CD4-positive, alpha-beta memory T cell (primary cell): ENCODE data around the gene TOR1AIP1. TPM values are rescaled to one million over a fixed set of nuclear protein-coding genes. Genes with fewer than 3 reads are reported as not detected.

Source experiments
- CTCF ChIA-PET: fragments of 350-600 bp; sonication (Branson Sonifier 250); formaldehyde crosslinking; loops from one replicate; lab custom pipeline; 2021; ENCODE audit warnings: inconsistent platforms; ENCODE audit not compliant: partially characterized antibody; lab: Charles Lee
- POLR2A ChIA-PET: fragments of 350-600 bp; sonication (Branson Sonifier 250); formaldehyde crosslinking; loops from one replicate; lab custom pipeline; 2021; ENCODE audit not compliant: partially characterized antibody; lab: Charles Lee
- DNase-seq, 5 donors: peaks; one replicate each; pipeline versions ENCODE4 v3.0.0 to v3.0.0-alpha.2; 2020 to 2022; ENCODE audit warnings: mixed read lengths in 1 of 5
- H3K27ac ChIP-seq: one replicate; pipeline ENCODE4 v1.7.0; 2013; ENCODE audit warnings: low read depth, low read length
- H3K27me3 ChIP-seq: 2 replicates; pipeline ENCODE4 v1.7.0; 2013; ENCODE audit warnings: mild to moderate bottlenecking, low read length, moderate library complexity; ENCODE audit not compliant: insufficient read depth
- H3K36me3 ChIP-seq: 2 replicates; pipeline ENCODE4 v1.7.0; 2013; ENCODE audit warnings: mild to moderate bottlenecking, low read length, moderate library complexity; ENCODE audit not compliant: insufficient read depth
- H3K4me1 ChIP-seq: 2 replicates; pipeline ENCODE4 v1.7.0; 2013; ENCODE audit warnings: mild to moderate bottlenecking, low read length, moderate library complexity; ENCODE audit not compliant: insufficient read depth
- H3K4me3 ChIP-seq, 2 donors: one replicate each; pipeline ENCODE4 v1.7.0; 2013; ENCODE audit warnings: low read length in 2 of 2, mild to moderate bottlenecking in 1 of 2
- H3K9me3 ChIP-seq, 2 donors: one replicate each; pipeline ENCODE4 v1.7.0; 2013; ENCODE audit warnings: low read length in 2 of 2, control low read depth in 1 of 2; ENCODE audit not compliant: control insufficient read depth in 1 of 2
- H3K27ac Mint-ChIP-seq, 7 donors: one replicate each; pipeline ENCODE4 v1.8.0; 2020 to 2021; ENCODE audit warnings: mixed read lengths in 7 of 7, mild to moderate bottlenecking in 6 of 7, inconsistent platforms in 3 of 7, moderate library complexity in 3 of 7
- H3K27me3 Mint-ChIP-seq, 2 donors: one replicate each; pipeline ENCODE4 v1.8.0; 2020 to 2021; ENCODE audit warnings: mixed read lengths in 2 of 2
- H3K36me3 Mint-ChIP-seq, 2 donors: one replicate each; pipeline ENCODE4 v1.8.0; 2020 to 2021; ENCODE audit warnings: mixed read lengths in 2 of 2, inconsistent platforms in 1 of 2, mild to moderate bottlenecking in 1 of 2
- H3K4me1 Mint-ChIP-seq, 4 donors: one replicate each; pipeline ENCODE4 v1.8.0; 2020 to 2021; ENCODE audit warnings: mixed read lengths in 4 of 4, mild to moderate bottlenecking in 1 of 4
- H3K4me3 Mint-ChIP-seq, 8 donors: one replicate each; pipeline ENCODE4 v1.8.0; 2020 to 2021; ENCODE audit warnings: mixed read lengths in 8 of 8, mild to moderate bottlenecking in 7 of 8, moderate library complexity in 6 of 8, inconsistent platforms in 3 of 8
- H3K9me3 Mint-ChIP-seq, 8 donors: one replicate each; pipeline ENCODE4 v1.8.0; 2020 to 2021; ENCODE audit warnings: mixed read lengths in 8 of 8, mild to moderate bottlenecking in 5 of 8, inconsistent platforms in 3 of 8, moderate library complexity in 1 of 8
- intact Hi-C: fragments of 100-400 bp; cut with micrococcal nuclease; formaldehyde crosslinking; loops from one replicate; pipeline ENCODE4 v1.15.1; 2023
- polyA plus RNA-seq, 2 donors: library from polyadenylated mRNA; unstranded; fragments of 300-500 nt; fragmentation: Illumina TruSeq; gene quantifications; one replicate each; pipeline ENCODE4 v1.2.3, GENCODE V29; 2021
- total RNA-seq, 2 experiments: library from RNA; stranded (reverse); gene quantifications; one replicate each; pipeline ENCODE4 v1.2.3, GENCODE V29; 2021

The TOR1AIP1 gene
- total and polyA plus RNA-seq, 4 experiments from 2014 or later, result 53.8 to 90.6 (median 70.1) TPM

GRCh38 chr1:179856296-179856695, 25.8 kb upstream of the TOR1AIP1 start:
- no peaks in the 10 kb centered on the region for H3K27me3 Mint-ChIP-seq
- peaks cover 0 to 9% (median 5%) of the 10 kb centered on the region in 4 donors for H3K4me1 Mint-ChIP-seq
- Histone ChIP-seq H3K4me3 (no peak overlapping the region), H3K27ac (no peak overlapping the region), H3K9me3 (no peaks in the 10 kb centered on the region), H3K27me3 (no peaks in the 10 kb centered on the region), H3K4me1 (no peaks in the 10 kb centered on the region), H3K36me3 (no peaks in the 10 kb centered on the region)
- intact Hi-C loops, result no loop called here
- ChIA-PET CTCF (no interaction called here), POLR2A (no interaction called here)
- peak overlapping the region in 1 of 7 donors; percentile 25 for H3K27ac Mint-ChIP-seq
- no peak for DNase-seq
- H3K9me3 Mint-ChIP-seq, result no peaks in the 10 kb centered on the region
- no peak overlapping the region for H3K4me3 Mint-ChIP-seq
- H3K36me3 Mint-ChIP-seq, result peaks cover 32 to 47% of the 10 kb centered on the region in 2 donors

DNA sequence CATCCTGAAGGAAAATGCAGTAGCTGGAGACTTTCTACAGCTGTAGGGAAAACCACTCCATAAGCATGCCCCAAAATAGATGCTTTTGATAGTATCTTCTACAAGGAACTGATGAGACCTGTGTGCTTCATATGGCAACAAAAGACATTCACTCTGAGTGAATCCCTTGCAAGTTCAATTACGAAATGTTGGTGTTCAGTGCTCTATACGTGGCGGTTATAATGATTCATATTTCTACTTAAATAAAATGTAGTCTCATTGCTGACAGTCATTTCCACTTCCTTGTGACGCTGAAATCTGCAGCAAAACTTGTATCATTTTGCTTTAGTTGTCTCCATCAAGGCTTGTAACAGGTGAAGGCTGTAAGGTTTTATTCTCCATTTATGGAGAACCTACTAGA, 25.1 kb upstream of the TOR1AIP1 start:
- Histone ChIP-seq H3K27me3 (no peaks in the 10 kb centered on the region), H3K27ac (no peak overlapping the region), H3K4me3 (no peak overlapping the region), H3K36me3 (no peaks in the 10 kb centered on the region), H3K9me3 (no peaks in the 10 kb centered on the region), H3K4me1 (no peaks in the 10 kb centered on the region)
- no peaks in the 10 kb centered on the region for H3K27me3 Mint-ChIP-seq
- CTCF ChIA-PET, result no interaction called here
- no peak overlapping the region for H3K4me3 Mint-ChIP-seq
- peaks cover 32 to 43% of the 10 kb centered on the region in 2 donors for H3K36me3 Mint-ChIP-seq
- DNase-seq, result no peak
- H3K9me3 Mint-ChIP-seq, result no peaks in the 10 kb centered on the region
- POLR2A ChIA-PET, result no interaction called here
- H3K27ac Mint-ChIP-seq, result no peak overlapping the region
- H3K4me1 Mint-ChIP-seq, result peaks cover 0 to 9% (median 5%) of the 10 kb centered on the region in 4 donors
- intact Hi-C loops, result no loop called here

GRCh38 chr1:179860652-179861051, 21.4 kb upstream of the TOR1AIP1 start:
- H3K36me3 ChIP-seq, result peaks cover 14% of the 10 kb centered on the region
- Mint-ChIP-seq H3K27ac (peak overlapping the region in 1 of 7 donors; percentile 67), H3K4me3 (no peak overlapping the region), H3K27me3 (no peaks in the 10 kb centered on the region), H3K9me3 (no peaks in the 10 kb centered on the region), H3K4me1 (peaks cover 0 to 7% (median 3%) of the 10 kb centered on the region in 4 donors), H3K36me3 (peaks cover 44 to 51% of the 10 kb centered on the region in 2 donors)
- no peaks in the 10 kb centered on the region for H3K4me1 ChIP-seq
- H3K27ac ChIP-seq, result no peak overlapping the region
- no peaks in the 10 kb centered on the region for H3K27me3 ChIP-seq
- ChIA-PET POLR2A (no interaction called here), CTCF (interaction anchor here (1.2 to 4.0 kb wide), 2 partner anchors 46 to 50 kb away, joined by 5 to 9 read pairs; no protein-coding TSS in a partner anchor)
- no peaks in the 10 kb centered on the region for H3K9me3 ChIP-seq
- intact Hi-C loops, result no loop called here
- no peak for DNase-seq
- H3K4me3 ChIP-seq, result no peak overlapping the region

DNA sequence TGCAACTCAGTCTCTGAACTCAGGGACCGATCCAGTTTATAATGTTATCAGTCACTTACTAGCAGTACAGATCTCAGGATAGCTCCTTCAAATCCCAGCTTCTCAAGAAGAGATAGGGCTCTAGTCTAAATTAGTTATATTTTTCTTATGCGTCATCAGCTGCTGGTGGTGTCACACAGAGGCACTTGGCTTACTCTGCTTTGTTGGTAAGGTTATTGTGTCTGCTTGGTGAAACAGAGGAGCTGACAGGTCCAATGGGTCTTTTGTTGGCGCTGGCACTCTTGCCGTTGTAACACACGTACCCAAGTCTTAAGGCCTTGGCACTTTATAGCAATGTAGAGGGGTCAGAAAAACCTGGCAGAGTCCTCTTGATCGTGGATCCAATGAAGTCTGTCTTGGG, 16.7 kb upstream of the TOR1AIP1 start:
- H3K27me3 ChIP-seq, result no peaks in the 10 kb centered on the region
- H3K9me3 Mint-ChIP-seq, result no peaks in the 10 kb centered on the region
- DNase-seq, result no peak
- no peak overlapping the region for H3K4me3 ChIP-seq
- ChIA-PET POLR2A (interaction anchor here (1.4 kb wide), 1 partner anchor 16 kb away, joined by 3 read pairs; no protein-coding TSS in a partner anchor), CTCF (interaction anchor here (0.7 to 6.2 kb wide), 8 partner anchors 11 to 313 kb away, joined by 3 to 98 read pairs (median 8); partner anchors contain the start of gene TOR1AIP2)
- H3K9me3 ChIP-seq, result no peaks in the 10 kb centered on the region
- peaks cover 30 to 51% of the 10 kb centered on the region in 2 donors for H3K36me3 Mint-ChIP-seq
- no peak overlapping the region for H3K27ac ChIP-seq
- no peaks in the 10 kb centered on the region for H3K27me3 Mint-ChIP-seq
- peaks cover 19% of the 10 kb centered on the region for H3K36me3 ChIP-seq
- H3K4me3 Mint-ChIP-seq, result no peak overlapping the region
- intact Hi-C loops, result no loop called here
- H3K27ac Mint-ChIP-seq, result no peak overlapping the region
- peaks cover 5 to 11% (median 9%) of the 10 kb centered on the region in 4 donors for H3K4me1 Mint-ChIP-seq
- H3K4me1 ChIP-seq, result peaks cover 5% of the 10 kb centered on the region

DNA sequence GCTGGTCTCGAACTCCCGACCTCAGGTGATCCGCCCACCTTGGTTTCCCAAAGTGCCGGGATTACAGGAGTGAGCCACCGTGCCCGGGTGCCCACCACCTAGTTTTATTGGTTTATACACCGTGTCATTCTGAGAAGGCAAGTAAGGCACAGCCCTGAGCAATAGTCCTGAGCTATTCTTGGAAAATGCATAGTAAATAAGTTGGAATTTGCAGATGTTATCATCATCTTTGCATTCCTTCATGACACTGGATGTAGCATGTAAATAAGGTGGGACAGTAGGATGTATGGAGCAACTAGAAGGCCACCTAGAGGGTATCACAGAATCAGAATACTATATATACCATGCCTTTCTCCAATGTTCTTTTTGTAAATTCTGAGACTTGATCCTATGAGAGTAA, 15.5 kb upstream of the TOR1AIP1 start:
- peaks cover 8 to 14% (median 11%) of the 10 kb centered on the region in 4 donors for H3K4me1 Mint-ChIP-seq
- CTCF ChIA-PET, result interaction anchor here (0.8 to 6.2 kb wide), 18 partner anchors 10 to 312 kb away, joined by 3 to 98 read pairs (median 6); partner anchors contain the start of genes CEP350, QSOX1 and TOR1AIP2

GRCh38 chr1:179867493-179868330, 14.4 kb upstream of the TOR1AIP1 start:
- H3K27ac Mint-ChIP-seq, result peak overlapping the region in 4 of 7 donors; percentile 10 to 33 (median 14)
- no peaks in the 10 kb centered on the region for H3K27me3 Mint-ChIP-seq
- no peaks in the 10 kb centered on the region for H3K27me3 ChIP-seq
- no peak overlapping the region for H3K4me3 ChIP-seq
- H3K9me3 Mint-ChIP-seq, result no peaks in the 10 kb centered on the region
- peaks cover 24 to 54% of the 10 kb centered on the region in 2 donors for H3K36me3 Mint-ChIP-seq
- H3K4me1 Mint-ChIP-seq, result peaks cover 13 to 22% (median 19%) of the 10 kb centered on the region in 4 donors
- intact Hi-C loops, result loop anchor here (1.0 kb wide), 2 partner anchors 162 to 311 kb away; no protein-coding TSS in a partner anchor
- peak; percentile 42 to 54 (median 53) for DNase-seq
- peaks cover 17% of the 10 kb centered on the region for H3K4me1 ChIP-seq
- no peak overlapping the region for H3K27ac ChIP-seq
- ChIA-PET POLR2A (interaction anchor here (1.1 to 2.5 kb wide), 3 partner anchors 9 to 87 kb away, joined by 3 to 16 read pairs (median 6); partner anchors contain the start of genes CEP350, TOR1AIP1 and TOR1AIP2), CTCF (interaction anchor here (0.6 to 6.2 kb wide), 32 partner anchors 9 to 614 kb away, joined by 3 to 98 read pairs (median 4); partner anchors contain the start of genes CEP350, QSOX1, TOR1AIP1 and TOR1AIP2)
- H3K4me3 Mint-ChIP-seq, result no peak overlapping the region
- H3K36me3 ChIP-seq, result peaks cover 19% of the 10 kb centered on the region
- H3K9me3 ChIP-seq, result no peaks in the 10 kb centered on the region

More for the DNA sequence above, 15.5 kb upstream of the TOR1AIP1 start:
- POLR2A ChIA-PET, result interaction anchor here (1.1 to 1.6 kb wide), 2 partner anchors 10 to 88 kb away, joined by 3 to 6 read pairs; partner anchors contain the start of genes CEP350 and TOR1AIP2
- Histone ChIP-seq H3K9me3 (no peaks in the 10 kb centered on the region), H3K36me3 (peaks cover 19% of the 10 kb centered on the region), H3K27me3 (no peaks in the 10 kb centered on the region), H3K4me1 (peaks cover 9% of the 10 kb centered on the region), H3K27ac (no peak overlapping the region), H3K4me3 (no peak overlapping the region)
- no peak overlapping the region for H3K4me3 Mint-ChIP-seq
- H3K27ac Mint-ChIP-seq, result no peak overlapping the region
- no peaks in the 10 kb centered on the region for H3K9me3 Mint-ChIP-seq
- H3K36me3 Mint-ChIP-seq, result peaks cover 28 to 55% of the 10 kb centered on the region in 2 donors
- no peaks in the 10 kb centered on the region for H3K27me3 Mint-ChIP-seq
- DNase-seq, result no peak
- intact Hi-C loops, result loop anchor here (1.0 kb wide), 2 partner anchors 163 to 312 kb away; no protein-coding TSS in a partner anchor
